Measurements from ENCODE around the gene SCARF1. TPM values are rescaled to one million over a fixed set of nuclear protein-coding genes. Genes with fewer than 3 reads are reported as not detected.
A peak's percentile ranks its signal among the peaks of the same experiment; 100 is the strongest.

SCARF1 gene
- total RNA-seq, 2 donors from 2014 or later: 8.6 to 14.8 TPM

DNA sequence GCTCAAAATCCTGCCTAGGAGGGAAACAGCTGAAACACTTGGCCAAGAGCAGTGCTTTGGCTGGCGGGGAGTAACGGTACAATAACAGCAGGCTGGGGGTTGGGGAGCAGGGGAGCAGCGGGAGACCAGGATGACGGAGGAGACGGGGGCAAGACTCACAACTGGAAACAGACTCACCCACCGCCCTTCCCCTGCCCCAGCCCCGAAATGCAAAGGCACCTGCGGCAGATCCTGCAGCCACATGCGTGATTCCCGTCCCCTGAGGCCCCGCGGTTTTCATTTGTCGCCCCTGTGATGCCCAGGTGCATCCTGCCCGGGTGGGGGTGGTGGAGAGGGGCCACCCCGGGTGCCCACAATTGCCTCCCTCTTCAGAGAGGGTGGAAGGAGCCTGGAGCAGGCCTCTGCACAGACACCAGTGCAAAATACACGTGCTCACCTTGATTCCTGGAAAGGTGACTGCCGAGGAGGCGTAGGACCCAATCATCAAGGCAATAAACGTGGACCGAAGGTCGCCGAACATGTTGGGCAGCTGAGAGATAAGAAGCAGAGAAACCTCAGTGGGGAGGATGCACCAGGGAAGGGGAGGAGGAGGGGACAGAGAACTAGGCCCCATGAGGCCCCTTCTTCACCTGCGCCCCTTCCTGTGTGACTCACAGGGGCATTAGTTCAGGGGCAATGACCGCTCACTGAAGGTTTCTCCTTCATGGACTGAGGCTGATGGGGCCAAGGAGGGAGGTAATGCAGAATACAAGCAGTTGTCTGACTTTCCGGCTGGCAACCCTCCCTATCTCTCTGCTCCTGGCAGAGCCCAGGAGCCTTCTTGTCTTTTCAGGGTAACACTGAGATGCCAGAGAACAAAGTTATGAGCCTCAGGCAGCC is 52.5 kb downstream of the SCARF1 start:
- Histone ChIP-seq H3K4me3 (no peak overlapping the region), H3K9me3 (no peaks in the 10 kb centered on the region), H3K4me1 (peaks cover 0 to 21% of the 10 kb centered on the region in 2 donors), H3K27ac (no peak overlapping the region), H3K27me3 (no peaks in the 10 kb centered on the region), H3K36me3 (no peaks in the 10 kb centered on the region)
- TF ChIP-seq, protein P1, sequence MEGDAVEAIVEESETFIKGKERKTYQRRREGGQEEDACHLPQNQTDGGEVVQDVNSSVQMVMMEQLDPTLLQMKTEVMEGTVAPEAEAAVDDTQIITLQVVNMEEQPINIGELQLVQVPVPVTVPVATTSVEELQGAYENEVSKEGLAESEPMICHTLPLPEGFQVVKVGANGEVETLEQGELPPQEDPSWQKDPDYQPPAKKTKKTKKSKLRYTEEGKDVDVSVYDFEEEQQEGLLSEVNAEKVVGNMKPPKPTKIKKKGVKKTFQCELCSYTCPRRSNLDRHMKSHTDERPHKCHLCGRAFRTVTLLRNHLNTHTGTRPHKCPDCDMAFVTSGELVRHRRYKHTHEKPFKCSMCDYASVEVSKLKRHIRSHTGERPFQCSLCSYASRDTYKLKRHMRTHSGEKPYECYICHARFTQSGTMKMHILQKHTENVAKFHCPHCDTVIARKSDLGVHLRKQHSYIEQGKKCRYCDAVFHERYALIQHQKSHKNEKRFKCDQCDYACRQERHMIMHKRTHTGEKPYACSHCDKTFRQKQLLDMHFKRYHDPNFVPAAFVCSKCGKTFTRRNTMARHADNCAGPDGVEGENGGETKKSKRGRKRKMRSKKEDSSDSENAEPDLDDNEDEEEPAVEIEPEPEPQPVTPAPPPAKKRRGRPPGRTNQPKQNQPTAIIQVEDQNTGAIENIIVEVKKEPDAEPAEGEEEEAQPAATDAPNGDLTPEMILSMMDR (IDR thresholded peaks at IDR 0.05): no peak
- no peak for DNase-seq (ENCODE audit: low spot score)

DNA sequence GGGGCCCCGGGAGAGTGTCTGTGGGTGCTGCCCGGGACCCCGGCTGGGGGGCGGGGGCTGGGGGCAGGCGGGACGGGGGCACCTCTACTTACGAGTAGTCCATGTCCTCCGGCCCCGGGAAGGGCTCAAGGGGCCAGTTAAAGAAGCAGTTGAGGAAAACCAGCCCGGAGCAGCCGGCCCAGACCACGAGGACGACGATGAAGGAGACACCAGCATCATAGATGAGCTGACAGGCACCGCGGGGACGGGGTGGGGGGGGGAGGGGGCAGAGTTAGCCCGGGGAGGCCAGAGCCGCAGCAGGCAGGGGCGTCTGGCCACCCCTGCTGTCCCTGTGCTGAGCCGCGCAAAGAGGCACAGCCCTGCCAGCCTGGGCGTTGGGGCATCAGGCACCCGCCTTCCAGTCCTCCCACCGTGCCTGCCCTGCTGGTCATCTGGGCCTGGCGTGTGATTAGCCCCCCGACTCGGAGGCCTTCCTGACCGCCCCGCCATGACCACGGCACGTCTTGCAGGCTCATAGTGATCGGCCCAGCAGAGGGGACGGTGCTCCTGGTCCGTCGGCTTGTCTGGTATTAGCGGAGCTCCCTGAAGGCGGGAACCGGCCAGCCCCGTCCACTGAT is 54.0 kb downstream of the SCARF1 start:
- no peak overlapping the region for H3K4me3 ChIP-seq
- no peak for DNase-seq (ENCODE audit: low spot score)
- no peaks in the 10 kb centered on the region for H3K27me3 ChIP-seq
- H3K36me3 ChIP-seq: no peaks in the 10 kb centered on the region
- no peaks in the 10 kb centered on the region for H3K9me3 ChIP-seq
- TF ChIP-seq, protein P1 (IDR thresholded peaks at IDR 0.05): no peak
- H3K27ac ChIP-seq: peak overlapping the region in 1 of 2 donors; percentile 87
- H3K4me1 ChIP-seq: peaks cover 0 to 21% of the 10 kb centered on the region in 2 donors

DNA sequence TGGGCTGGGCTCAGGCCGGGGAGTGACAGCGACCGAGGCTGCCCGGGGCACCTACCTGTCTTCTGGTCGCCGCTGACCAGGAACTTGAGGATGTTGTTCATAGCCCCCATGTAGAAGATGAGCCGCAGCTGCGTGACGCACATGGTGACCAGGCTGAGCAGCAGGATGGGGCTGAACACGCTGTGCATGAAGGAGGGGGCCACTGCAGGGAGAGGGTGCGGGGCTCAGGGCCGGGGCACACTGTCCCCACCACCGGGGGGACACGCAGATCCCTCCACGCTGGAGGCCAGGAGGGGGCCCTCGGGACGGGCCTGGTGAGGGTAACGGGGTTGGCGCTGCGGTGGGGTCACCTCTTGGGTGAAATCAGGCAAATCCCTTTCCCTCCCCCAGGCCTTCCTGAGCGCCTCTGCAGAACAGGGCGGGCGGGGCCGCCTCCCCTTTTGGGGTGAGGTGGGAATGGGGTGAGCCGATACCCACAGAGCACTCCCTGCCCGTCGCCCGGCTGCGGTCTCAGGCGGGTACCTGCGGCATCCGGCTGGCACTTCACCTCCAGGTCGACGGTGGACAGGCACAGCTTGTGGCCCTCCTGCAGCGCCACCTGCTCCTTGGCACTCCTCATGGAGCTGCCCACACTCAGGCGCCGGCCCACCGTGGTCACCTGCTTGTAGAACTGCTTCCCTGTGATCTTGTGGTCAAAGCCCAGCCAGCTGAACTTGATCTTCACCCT is 54.6 kb downstream of the SCARF1 start:
- no peaks in the 10 kb centered on the region for H3K9me3 ChIP-seq
- H3K4me1 ChIP-seq: peaks cover 0 to 21% of the 10 kb centered on the region in 2 donors
- TF ChIP-seq, protein P1 (IDR thresholded peaks at IDR 0.05): no peak
- no peaks in the 10 kb centered on the region for H3K36me3 ChIP-seq
- DNase-seq (ENCODE audit: low spot score): no peak
- no peaks in the 10 kb centered on the region for H3K27me3 ChIP-seq
- peak overlapping the region; percentile 87 to 95 for H3K27ac ChIP-seq
- H3K4me3 ChIP-seq: no peak overlapping the region

DNA sequence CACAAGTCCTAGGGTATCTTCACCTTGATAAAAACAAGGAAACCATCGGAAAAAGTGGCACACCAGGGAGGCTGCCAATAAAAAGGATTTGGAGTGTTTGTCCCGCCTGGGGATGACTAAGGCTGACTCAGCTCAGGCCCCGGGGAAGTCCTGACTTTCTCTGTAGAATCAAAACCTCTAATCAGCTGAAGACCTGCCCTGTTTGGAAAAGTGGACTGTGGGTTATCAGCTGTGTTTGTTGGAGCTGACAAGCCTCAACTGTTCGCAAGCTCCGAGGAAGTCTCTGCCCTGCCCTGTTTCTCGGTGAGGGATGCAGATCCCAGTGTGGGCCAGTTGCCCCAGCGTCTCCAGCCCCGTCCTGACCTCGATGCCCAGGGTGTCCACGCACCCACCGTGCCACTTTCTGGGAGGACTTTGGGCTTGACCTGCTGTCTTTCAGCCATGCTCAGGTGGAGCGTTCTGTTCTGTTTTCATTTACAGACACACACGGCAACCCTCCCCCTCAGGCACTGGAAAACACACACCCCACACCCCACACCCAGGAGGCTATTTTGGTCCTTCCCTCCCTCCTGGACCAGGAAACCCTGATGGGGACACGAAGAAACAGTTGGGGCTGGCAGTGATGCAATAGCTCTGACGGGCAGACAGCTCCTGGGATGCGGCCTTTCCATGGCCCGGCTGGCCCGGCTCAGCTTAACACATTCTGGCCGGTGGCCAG is 55.3 kb downstream of the SCARF1 start:
- no peak overlapping the region for H3K4me3 ChIP-seq
- H3K36me3 ChIP-seq: no peaks in the 10 kb centered on the region

More for the DNA sequence above, 55.3 kb downstream of the SCARF1 start:
- Histone ChIP-seq H3K4me1 (peaks cover 0 to 21% of the 10 kb centered on the region in 2 donors), H3K9me3 (no peaks in the 10 kb centered on the region), H3K27ac (peak overlapping the region; percentile 87 to 95), H3K27me3 (no peaks in the 10 kb centered on the region)
- peak; percentile 95 for DNase-seq (ENCODE audit: low spot score)
- TF ChIP-seq, protein P1 (IDR thresholded peaks at IDR 0.05): no peak

All from right atrium auricular region (tissue), 2 donors.